Kidney capillary endothelial cell (primary cell): Measurements from ENCODE around the gene COL6A3.
"Not testable (repeated sequence)": the region's sequence is repeated elsewhere in the genome, so short reads cannot be mapped to it uniquely, and the experiment has no call there.

Experiments
- DNase-seq: peaks from one replicate; pipeline ENCODE4 v3.0.0-alpha.2; 2018; ENCODE audit warnings: low spot score

Gene COL6A3

DNA sequence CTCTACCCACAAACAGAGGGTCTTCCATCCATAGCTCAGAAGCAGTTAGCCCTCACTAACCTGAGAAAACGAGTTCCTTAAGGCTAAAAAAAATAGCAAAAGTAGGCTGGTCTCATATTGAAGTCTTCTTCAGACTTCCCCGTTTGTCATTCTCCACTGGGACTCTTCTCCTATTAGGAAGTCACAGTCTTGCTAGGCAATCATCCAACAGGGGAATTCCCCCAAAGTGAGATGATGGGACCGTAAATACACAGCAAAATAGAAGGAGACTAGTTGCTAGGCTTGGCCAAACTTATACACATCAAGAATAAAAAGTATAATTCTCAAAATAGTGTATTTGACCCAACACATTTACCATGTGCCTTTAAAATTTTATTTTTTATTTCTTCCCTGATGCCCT, 34.3 kb downstream of the COL6A3 start:
- DNase-seq = no peak

DNA sequence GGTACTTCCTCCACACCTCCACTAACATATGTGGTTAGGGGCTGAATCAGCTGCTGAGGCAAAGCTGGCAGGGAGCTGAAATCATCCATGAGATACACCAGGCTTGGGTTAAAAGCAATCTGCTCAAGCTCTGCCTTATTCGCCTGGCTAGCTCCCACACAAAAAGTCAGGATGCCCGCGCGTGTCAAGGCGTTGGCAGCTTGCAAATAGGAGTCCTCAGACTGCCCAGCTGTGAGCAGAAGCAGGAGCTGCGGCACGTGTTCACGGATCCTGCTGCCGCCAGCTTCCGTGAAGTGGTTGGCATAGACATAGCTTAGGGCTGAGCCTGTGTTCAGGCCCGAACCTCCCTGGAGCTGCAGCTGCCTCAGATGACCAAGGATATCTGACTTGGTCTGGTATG, 35.3 kb downstream of the COL6A3 start:
- DNase-seq = no peak

DNA sequence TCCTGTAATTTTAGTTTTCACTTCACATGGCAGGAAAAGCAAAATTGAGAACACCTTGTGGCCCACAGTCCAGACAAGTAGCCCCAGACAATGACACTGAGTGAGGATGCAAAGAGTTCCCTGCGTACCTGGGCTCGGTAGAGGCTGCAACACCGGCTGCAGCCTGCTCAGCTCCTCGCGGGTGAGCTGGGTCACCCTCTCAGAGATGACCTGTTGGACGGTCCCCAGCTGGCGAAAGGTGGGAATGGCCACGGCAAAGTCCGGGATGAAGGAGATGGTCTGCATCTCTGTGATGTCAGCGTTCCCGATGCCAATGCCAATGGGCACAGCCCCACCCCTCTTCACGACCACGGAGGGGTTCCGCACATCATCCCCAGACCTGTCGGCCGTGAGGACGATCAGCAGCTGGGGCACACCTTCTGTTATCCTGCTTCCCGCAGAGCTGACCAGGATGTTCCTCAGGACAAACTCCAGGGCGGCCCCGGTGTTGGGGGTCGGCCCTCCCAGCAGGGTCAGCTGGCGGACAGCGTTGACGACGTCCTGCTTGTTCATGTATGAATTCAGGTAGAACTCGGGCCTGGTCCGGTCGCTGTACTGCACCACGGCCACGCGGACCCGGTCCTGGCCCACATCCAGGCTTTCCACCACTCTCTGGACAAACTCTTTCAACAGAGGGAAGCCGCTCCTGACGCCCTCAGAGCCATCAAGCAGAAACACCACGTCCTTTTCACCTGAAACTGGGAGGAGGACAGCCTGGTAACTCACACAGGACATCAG, 39.5 kb downstream of the COL6A3 start:
- DNase-seq = no peak

DNA sequence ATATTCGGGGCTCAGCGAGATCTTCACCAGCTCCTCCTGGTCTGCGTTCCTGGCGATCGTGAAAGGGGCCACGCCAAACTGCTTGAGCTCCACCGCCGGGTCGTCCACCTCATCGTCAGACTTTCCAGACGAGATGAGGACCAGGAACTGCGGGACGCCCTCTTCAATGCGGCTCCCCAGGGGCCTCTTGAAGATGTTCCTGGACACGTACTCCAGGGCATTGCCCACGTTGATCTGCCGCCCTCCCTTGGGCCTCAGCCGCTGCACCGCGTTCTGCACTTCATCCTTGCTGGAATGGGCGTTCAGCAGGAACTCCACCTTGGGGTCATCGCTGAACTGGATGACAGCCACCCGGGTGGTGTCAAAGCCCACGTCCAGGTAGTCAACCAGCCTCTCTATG, 42.1 kb downstream of the COL6A3 start:
- no peak for DNase-seq

DNA sequence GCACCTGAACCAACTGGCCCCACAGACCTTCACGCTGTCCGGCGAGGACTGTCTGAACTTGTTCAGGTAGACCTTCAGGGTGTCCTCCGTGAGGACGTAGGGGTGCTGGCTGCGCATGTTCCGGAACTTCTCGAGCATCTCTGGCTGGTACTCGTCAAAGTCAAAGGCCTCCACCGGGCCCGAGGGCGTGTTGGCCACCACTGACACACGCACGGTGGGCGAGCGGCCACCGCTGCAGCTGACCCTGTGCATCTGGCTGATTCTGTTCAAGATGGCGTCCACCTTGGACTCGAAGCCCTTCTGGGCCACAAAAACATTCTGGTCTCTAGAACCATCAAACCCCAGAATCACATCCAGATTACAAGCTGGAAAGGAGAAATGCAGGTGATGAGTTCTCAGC, 48.3 kb downstream of the COL6A3 start:
- no peak for DNase-seq

DNA sequence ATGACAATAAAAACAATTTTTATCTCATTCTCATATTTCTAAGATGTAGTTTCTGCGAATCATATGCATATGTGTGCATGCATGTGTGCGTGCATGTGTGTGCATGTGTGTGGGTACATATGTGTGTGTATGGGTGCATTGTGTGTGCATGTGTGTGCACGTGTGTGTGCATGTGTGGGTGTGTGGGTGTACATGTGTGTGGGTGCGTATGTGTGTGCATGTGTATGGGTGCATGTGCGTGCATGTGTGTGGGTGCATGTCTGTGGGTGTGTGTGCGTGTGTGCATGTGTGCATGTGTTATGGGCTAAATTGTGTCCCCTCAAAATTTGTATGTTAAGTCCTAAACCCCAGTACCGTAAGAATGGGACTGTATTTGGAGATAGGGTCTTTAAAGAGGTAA, 49.3 kb downstream of the COL6A3 start:
- DNase-seq = no peak

DNA sequence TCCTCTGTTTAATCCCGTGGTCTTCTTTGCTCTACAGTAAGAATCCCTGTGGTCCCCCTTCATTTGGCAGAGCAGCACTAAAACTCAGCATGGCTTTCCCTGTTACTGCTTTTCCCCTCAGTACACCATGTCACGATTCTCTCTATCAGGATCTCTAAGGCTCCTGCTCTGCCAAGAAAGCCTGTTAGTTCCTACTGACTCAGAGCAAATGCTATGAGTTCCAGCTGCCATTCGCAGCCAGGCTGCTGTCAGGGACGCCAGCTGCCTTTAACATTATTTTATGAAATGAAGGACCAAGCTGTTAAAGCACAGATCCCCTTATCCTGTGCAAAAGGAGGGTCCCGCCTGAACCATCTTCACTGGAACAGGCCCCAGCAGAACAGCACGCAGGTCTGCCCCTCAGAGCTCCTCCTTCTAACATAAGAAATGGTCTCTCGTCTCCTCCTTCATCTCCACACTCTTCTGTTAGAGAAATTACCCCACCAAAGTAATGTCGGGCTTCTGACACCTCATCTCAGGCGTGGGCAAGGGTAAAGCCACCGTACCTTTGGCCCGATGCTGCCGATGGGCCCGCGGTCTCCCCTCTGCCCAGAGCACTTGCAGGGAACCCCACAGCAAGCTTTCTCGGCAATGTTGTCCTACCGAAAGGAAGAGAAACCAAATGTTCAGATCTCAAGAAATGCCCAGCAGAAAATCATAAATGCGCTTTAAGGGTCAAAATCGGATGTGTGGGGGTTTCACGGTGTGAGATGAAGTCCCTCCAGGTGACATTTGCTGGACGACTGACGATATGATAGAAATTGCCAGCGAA, 52.6 kb downstream of the COL6A3 start:
- no peak for DNase-seq

DNA sequence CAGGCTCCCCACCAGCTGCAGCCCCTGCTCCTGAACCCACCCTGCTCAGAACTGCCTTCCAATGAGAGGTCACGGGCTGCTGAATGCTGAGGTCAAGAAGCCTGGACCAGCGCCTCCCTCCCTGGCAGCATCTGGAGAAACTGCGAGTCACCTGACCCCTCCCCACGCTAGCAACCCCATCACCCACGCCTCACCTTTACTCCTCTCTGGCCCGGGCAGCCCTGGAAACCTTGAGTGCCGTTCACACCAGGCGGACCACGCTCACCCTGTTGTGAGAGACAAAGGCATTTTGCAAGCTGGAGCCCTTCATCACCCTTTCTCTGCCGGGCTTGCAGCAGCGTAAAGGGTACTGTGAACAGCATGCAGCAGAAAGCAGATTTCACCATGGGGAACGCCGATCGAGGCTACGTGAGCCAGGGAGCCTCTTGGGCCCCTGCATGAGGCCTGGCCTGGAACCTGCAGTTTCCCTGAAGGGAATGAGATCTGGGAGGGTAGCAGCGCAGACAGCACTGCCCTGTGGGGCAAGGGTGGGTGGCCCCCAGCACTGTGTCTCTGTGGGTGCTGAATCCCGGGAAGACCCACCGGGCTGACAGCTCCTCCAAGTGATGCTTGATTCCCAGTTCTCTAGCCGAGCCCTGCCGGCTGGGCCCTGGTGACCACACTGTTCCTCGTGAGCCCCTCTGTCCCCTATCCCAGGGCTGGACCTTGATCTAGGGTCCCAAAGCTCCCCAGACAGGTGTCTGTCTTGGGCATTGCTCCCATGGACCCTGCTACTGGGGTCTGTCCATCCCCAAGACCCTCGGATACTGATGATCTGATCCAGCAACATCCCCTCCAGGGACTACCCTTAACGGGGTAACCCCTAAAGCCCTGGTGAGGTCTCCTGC, 53.8 kb downstream of the COL6A3 start:
- DNase-seq = no peak

DNA sequence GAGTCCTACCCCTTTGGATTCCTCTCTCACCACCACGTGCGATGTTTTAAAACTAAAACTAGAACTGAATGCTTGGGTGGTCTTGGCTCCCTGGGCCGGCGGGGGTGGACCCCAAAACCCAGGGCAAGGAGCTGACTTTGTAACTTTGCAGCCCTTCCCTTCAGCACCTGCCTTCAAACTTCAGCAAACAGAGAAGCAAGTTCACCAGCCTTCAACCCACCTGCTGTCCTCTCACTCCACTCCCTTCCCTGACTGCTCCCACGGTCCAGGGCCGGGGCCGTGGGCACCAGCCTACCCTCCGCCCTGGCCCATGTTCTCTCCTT, 54.5 kb downstream of the COL6A3 start:
- DNase-seq = no peak

DNA sequence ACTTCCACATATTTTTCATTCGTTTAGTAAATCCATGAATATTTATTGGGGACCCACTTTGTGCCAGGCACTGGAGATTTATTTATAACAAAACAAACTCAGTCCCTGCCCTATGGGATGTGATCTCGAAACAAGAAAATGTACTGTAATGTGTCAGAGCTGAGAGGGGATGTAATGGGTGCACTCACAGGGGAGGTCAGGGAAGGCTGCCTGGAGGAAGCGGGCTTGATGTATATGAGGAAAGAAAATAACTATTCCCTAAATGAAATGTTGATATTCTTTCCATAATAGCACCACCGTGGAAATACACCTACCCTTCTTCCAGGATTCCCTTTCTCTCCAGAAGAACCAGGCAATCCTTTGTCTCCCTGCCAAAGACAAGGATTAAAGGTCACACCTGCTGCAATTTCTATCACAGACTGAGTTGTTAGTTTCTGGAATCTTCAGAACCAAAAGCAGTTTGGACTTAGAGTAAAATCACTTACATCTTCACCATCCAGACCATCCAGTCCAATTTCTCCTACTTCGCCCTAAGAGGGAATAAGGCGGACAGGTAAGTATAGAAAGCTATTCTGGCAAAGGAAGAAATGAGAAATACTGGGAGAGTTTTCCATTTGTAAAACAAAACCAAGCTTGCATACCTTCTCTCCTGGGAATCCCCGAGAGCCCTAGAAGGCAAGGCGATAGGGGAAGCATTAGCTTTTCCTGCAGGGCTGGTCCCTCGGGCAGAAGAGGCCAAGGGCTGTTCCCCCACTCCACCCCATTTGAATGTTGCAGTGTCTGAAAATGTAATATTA, 55.0 kb downstream of the COL6A3 start:
- no peak for DNase-seq

DNA sequence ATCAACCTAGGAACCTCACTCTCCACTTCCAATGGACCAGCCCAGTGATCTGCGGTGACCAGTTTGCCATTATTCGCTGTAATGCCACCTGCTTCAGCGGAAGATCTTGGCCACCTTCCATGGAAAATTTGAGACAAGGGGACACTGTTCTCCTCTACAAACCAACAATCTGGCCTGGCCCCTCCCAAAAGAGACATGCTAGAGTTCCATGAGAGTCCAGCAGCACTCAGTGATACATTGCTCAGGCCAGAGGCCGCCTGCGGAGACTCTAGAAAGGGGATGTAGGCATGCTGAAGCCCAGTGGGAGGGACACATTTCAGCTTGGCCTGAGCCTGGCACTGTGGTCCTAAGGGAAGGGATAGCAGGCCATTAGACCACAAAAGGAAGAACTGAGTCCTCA, 58.3 kb downstream of the COL6A3 start:
- DNase-seq = no peak

DNA sequence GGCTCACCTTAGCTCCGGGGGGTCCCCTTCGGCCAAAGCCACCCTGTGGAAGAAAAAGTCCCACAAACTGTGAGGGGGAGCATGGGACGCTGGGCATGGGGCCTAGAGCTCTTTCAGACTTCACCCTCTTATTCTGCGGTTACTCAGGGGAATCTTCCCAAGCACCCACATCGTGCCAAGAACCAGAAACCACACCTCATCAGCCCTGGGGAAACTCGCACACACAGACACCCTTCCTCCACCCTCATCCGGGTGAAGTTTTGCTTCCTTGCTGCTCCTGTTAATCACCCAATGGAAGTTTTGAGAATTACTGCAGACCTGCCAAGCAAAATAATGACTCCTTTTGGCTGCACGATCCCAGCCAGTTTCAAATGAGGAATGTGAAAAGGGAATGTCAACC, 59.1 kb downstream of the COL6A3 start:
- DNase-seq = no peak

DNA sequence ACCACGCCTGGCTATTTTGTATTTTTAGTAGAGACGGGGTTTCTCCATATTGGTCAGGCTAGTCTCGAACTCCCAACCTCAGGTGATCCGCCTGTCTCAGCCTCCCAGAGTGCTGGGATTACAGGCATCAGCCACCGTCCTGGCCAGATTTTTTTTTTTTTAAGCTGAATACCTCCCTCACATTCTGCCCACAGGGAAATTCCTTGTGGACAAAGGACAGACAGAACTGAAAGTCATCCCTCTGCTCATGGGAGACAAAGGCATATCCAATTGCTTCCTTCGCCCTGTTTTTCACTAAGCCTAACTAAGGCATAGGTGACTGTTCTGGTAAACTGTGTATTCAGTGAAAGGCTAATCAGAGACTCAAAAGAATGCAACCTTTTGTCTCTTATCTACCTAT, 59.8 kb downstream of the COL6A3 start:
- DNase-seq = not testable (repeated sequence)

DNA sequence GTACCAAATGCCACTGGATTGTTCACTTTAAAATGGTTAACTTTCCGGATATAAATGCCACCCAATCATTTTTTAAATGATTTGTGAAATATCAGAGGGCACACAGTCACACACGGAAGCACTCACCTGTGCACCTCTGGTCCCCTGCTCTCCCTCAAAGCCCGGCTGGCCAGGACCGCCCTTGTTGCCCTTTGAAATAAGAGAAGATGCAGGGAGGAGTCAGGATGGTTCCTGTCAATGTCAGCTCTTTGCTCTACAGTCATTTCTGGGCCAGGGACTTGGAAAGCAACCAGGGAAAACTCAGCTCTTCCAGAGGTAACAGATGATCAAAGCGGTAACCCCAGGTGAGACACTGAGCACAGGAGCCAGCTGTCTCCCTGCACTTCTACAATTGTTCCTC, 60.7 kb downstream of the COL6A3 start:
- no peak for DNase-seq

DNA sequence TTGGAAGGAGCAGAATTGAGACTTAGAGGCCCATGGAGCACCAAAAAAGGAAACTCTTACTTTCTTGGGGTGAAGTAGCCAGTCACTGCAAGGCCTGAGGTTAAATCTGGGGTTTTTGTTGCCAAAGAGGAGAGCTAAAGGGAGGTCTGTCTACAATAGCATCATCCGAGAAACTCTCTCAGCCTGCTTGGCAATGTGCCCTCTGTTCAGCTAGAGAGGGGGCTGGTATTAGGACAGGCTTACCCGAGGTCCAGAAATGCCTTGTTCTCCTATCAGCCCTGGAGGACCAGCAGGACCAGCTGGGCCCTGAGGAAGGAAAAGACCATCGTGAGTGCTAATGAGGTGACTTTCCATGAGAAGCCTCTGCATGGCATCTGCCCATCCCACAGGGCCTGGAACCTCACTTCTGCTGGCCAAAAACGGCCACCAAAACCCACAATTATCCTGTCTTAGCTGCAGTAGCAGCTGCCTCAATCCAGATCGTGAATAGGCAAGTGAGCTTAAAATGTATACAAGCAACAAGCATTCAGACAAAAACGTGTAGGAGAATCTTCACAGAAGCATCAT, 61.6 kb downstream of the COL6A3 start:
- no peak for DNase-seq

DNA sequence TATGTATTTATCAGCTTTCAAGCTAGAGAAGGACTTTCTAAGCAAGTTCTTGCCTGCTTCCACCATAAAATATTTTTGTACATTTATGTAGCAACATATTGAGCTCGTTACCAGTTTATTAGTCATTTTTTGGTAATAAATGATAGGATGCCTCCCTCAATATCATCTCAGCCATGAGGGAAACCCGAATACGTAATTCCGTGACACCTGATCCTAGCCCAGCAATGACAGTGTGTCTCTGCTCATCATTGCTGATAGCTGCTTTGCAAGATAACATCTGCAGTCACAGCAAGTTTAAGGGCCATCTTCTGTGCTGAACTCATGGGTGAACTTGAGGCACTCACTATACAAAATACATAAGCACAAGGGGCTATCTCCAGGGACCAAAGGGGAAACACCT, 62.2 kb downstream of the COL6A3 start:
- no peak for DNase-seq

DNA sequence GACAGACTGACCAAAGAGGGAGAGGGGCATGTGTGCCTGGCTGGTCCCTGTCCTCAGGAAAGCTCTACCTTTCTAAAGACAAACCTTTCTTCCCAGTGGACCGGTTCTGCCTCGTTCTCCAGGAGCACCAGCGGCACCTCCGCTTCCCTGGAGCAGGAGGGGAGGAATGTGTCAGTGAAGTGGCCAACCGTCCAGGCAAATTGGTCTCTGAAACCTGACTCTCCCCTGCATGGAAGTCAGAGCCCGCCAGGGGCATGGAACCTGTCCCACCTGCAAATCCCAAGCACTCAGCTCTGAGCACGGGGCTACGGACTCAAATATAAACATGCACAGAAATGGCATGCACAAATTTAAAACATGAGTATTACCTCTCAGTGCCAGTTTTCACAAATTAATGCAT, 62.9 kb downstream of the COL6A3 start:
- no peak for DNase-seq

DNA sequence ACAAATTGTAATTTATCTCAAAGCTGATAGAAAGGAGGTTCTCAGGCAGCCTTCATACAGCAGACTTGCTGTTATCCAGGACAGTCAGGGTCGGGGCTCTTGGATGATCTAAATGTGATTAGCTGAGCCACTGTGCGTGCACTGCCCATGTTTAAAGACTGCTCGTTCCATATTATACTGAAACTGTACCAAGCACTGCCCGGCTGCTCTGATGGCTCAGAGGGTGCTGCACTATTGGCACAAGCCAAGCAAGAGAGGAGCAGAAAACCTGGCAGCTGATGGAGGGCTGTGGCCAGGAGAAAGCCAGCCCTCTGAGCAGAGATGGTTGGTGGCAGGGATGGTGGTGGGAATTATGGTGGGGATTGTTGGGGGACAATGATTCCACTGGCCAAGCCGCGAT, 63.4 kb downstream of the COL6A3 start:
- no peak for DNase-seq

DNA sequence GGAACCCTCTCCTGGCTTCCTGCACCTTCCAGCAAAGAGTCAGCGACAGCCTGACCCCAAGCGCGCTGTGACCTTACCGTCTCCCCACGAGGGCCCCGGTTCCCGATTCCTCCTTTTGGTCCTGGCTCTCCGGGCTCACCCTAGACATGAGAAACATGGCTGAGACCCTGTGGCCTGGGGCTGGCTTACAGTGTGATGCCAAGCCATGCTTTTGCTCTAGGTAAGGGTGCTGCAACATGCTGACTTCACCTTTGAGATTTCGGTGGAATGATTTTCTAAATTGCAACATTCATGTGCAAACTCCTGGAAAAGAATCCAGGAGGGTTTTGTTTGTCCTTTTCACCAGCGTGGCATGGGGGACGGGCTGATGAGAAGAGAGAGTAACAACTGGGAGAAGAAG, 63.9 kb downstream of the COL6A3 start:
- no peak for DNase-seq

DNA sequence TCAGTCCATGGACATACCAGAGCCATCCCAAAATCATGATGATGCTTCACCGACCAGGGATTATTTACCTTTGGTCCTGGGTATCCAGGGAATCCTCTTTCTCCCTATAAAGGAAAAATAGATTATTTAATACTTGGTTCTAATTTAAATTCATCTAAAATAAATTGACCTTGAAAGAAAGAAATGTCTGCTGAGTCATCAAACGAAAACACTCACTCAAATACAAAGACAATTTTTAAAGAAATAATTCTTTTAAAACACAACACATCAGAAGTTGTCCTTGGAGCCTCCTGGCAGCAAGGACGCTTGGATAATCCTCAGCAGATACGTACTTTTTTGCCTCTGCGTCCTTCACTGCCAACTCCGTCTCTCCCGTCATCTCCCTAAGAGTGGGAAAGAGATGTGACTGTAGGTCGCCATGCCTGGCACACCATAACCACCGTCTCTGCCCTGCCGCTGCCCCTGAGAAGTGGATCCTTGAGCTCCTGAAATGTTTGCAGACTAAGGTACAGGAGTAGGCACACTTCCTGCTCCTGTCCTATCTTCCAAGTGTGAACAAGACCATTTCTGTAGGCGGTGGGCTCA, 65.6 kb downstream of the COL6A3 start:
- no peak for DNase-seq
